ENCODE data around the gene DIPK1B. TPM values are rescaled to one million over a fixed set of nuclear protein-coding genes. Genes with fewer than 3 reads are reported as not detected.

Gene DIPK1B
- total RNA-seq, 1 experiment from 2014 or later, result not detected

- CTCF ChIA-PET, result no interaction called here
These were observed 14.4 kb upstream of the DIPK1B start for GRCh38 chr9:136697821-136698526.

GRCh38 chr9:136698635-136699246 is 13.6 kb upstream of the DIPK1B start:
- no peaks in the 10 kb centered on the region for H3K27me3 Mint-ChIP-seq (ENCODE audit: insufficient read depth, unreplicated experiment)
- intact Hi-C loops (cut with micrococcal nuclease), result no loop called here
- ChIA-PET POLR2A (interaction anchor here (0.6 kb wide), 1 partner anchor 27 kb away, joined by 3 read pairs; no protein-coding TSS in a partner anchor), CTCF (interaction anchor here (0.6 kb wide), 2 partner anchors 12 to 210 kb away, joined by 3 read pairs; no protein-coding TSS in a partner anchor)
- no peak overlapping the region for H3K27ac Mint-ChIP-seq (ENCODE audit: low read depth, unreplicated experiment)
- BruUV-seq (replicated peaks), result no TSS peak
- DNase-seq (ENCODE audit: unreplicated experiment), result no peak
- no peaks in the 10 kb centered on the region for H3K9me3 Mint-ChIP-seq (ENCODE audit: unreplicated experiment)
- TF ChIP-seq CTCF (IDR thresholded peaks at IDR 0.05; ENCODE audit: unreplicated experiment), result no peak
- no peaks in the 10 kb centered on the region for H3K36me3 Mint-ChIP-seq (ENCODE audit: insufficient read depth, unreplicated experiment)
- peaks cover 16% of the 10 kb centered on the region for H3K4me1 Mint-ChIP-seq (ENCODE audit: insufficient read depth, unreplicated experiment)
- H3K4me3 Mint-ChIP-seq (ENCODE audit: unreplicated experiment), result no peak overlapping the region

More at GRCh38 chr9:136697821-136698526, 14.4 kb upstream of the DIPK1B start:
- Mint-ChIP-seq H3K36me3 (ENCODE audit: insufficient read depth, unreplicated experiment) (no peaks in the 10 kb centered on the region), H3K4me1 (ENCODE audit: insufficient read depth, unreplicated experiment) (peaks cover 23% of the 10 kb centered on the region), H3K4me3 (ENCODE audit: unreplicated experiment) (no peak overlapping the region), H3K27ac (ENCODE audit: low read depth, unreplicated experiment) (no peak overlapping the region), H3K27me3 (ENCODE audit: insufficient read depth, unreplicated experiment) (no peaks in the 10 kb centered on the region), H3K9me3 (ENCODE audit: unreplicated experiment) (no peaks in the 10 kb centered on the region)
- no TSS peak for BruUV-seq (replicated peaks)
- POLR2A ChIA-PET, result interaction anchor here (0.7 to 1.6 kb wide), 2 partner anchors 10 to 30 kb away, joined by 3 to 4 read pairs; no protein-coding TSS in a partner anchor
- no peak for DNase-seq (ENCODE audit: unreplicated experiment)
- TF ChIP-seq CTCF (IDR thresholded peaks at IDR 0.05; ENCODE audit: unreplicated experiment), result no peak
- intact Hi-C loops (cut with micrococcal nuclease), result no loop called here

GRCh38 chr9:136700304-136700703 is 12.1 kb upstream of the DIPK1B start:
- POLR2A ChIA-PET, result interaction anchor here (0.6 to 0.7 kb wide), 2 partner anchors 34 to 149 kb away, joined by 3 to 4 read pairs; no protein-coding TSS in a partner anchor
- peaks cover 11% of the 10 kb centered on the region for H3K4me1 Mint-ChIP-seq (ENCODE audit: insufficient read depth, unreplicated experiment)
- H3K27me3 Mint-ChIP-seq (ENCODE audit: insufficient read depth, unreplicated experiment), result no peaks in the 10 kb centered on the region
- H3K9me3 Mint-ChIP-seq (ENCODE audit: unreplicated experiment), result no peaks in the 10 kb centered on the region
- intact Hi-C loops (cut with micrococcal nuclease), result no loop called here
- no peak for DNase-seq (ENCODE audit: unreplicated experiment)
- CTCF ChIA-PET, result no interaction called here
- H3K27ac Mint-ChIP-seq (ENCODE audit: low read depth, unreplicated experiment), result no peak overlapping the region
- no TSS peak for BruUV-seq (replicated peaks)
- TF ChIP-seq CTCF (IDR thresholded peaks at IDR 0.05; ENCODE audit: unreplicated experiment), result no peak
- H3K36me3 Mint-ChIP-seq (ENCODE audit: insufficient read depth, unreplicated experiment), result no peaks in the 10 kb centered on the region
- H3K4me3 Mint-ChIP-seq (ENCODE audit: unreplicated experiment), result no peak overlapping the region

DNA sequence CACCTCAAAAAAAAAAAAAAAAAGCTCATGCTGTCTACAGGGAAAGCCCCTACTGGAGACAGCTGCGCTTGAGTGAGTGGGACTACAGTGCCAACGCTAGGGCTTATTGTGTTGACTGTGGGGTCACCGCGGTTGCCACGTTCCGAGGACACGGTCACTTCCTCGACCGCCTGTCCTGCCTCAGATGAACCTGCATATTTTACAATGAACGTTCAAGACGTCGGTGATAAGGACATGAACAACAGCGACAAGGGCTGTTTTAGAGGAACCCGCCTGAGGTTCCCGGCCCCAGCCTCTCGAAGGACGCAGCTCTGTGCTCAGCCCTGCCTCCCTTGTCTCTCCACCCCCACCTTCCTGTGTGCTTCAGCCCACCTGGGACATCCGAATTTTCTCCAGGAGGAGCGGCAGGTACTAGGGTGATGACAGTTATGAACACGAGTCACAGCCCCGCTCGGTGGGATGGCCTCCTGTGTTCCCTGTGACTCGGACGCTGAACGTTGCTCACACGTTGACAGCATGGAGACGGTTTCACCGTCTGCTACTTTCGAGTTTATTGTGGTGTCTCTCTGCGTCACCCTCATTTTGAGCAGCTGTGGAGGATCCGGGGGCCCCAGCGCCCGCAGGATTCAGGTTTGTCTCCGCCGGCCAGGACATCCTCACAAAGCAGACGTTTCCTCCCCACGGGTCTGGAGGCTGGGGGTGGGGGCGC is 11.3 kb upstream of the DIPK1B start:
- CTCF ChIA-PET, result interaction anchor here (0.6 to 0.7 kb wide), 2 partner anchors 20 to 335 kb away, joined by 3 to 4 read pairs; no protein-coding TSS in a partner anchor
- intact Hi-C loops (cut with micrococcal nuclease), result no loop called here

More for the DNA sequence above, 11.3 kb upstream of the DIPK1B start:
- BruUV-seq (replicated peaks), result no TSS peak
- Mint-ChIP-seq H3K27me3 (ENCODE audit: insufficient read depth, unreplicated experiment) (no peaks in the 10 kb centered on the region), H3K9me3 (ENCODE audit: unreplicated experiment) (no peaks in the 10 kb centered on the region), H3K4me1 (ENCODE audit: insufficient read depth, unreplicated experiment) (peaks cover 11% of the 10 kb centered on the region), H3K36me3 (ENCODE audit: insufficient read depth, unreplicated experiment) (no peaks in the 10 kb centered on the region), H3K27ac (ENCODE audit: low read depth, unreplicated experiment) (no peak overlapping the region), H3K4me3 (ENCODE audit: unreplicated experiment) (no peak overlapping the region)
- no peak for TF ChIP-seq CTCF (IDR thresholded peaks at IDR 0.05; ENCODE audit: unreplicated experiment)
- no peak for DNase-seq (ENCODE audit: unreplicated experiment)
- POLR2A ChIA-PET, result no interaction called here

Measured in MCF 10A (cell line).